HG03135 (cell line): ENCODE measurements around the gene JARID2.

Source experiments
- ATAC-seq: cut with Tn5 transposase; IDR thresholded peaks from one replicate; pipeline ENCODE4 v1.9.1; 2021; ENCODE audit warnings: mild to moderate bottlenecking, moderate library complexity; ENCODE audit not compliant: unreplicated experiment

JARID2 gene

DNA sequence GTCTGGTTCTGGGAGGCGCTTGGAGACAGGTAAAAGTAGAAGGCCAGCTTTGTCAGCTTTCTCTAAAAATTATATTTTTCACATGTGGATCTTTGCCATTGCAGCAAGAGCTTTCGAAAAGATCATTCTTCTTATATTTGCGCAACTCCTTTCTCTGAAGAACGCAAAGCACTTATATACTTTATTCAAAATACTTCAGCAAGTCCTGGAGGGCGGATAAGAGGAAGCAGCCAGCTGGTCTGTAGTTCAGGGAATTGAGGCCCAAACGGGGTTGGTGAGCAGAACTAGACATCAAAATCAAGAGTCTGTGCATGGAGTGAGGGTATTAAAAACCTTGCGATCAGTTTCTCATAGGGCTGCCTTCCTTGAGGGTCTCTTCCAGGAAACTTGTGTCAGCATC is 234.7 kb downstream of the JARID2 start:
- no peak for ATAC-seq

DNA sequence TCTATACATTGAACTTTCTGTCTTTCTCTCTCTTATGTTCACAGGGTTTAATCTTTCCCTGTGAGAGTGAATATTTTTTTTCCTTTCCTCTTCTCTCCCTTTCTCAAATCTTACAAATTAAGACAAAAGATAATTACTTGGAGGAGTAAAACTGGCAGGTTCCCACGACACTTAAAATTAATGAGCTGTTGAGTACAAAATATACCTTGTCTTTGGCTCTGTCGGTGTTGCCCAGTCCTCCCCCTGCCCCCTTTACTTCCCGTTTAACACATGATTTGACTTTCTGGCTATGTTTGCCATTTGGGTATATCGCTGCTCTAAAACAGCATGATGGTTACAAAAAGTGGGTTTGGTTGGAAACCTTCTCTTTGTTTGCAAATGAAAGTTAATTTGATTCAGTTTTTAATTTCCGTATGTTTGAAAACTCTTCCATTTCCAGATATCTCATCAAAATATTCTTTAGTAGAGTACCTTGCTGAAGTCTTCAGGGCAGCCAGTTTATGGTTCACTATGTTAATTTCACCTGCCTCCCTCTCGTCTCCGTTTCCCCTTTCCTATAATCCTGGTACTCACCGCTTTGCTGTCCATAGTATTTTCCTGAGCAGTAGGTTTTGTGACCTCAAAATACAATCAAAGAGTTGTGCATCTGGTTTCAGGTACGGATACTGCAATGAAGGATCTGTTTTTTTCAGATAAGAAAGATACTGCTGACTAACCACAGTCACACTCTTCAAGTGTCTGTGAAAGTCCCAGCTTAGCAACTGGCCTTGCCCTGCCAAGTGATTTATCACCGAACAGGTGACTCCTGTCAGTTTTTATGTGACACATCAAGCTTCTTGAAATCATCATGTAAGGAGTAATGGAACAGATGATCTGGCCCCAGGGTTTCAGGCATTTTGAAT is 235.8 kb downstream of the JARID2 start:
- no peak for ATAC-seq

DNA sequence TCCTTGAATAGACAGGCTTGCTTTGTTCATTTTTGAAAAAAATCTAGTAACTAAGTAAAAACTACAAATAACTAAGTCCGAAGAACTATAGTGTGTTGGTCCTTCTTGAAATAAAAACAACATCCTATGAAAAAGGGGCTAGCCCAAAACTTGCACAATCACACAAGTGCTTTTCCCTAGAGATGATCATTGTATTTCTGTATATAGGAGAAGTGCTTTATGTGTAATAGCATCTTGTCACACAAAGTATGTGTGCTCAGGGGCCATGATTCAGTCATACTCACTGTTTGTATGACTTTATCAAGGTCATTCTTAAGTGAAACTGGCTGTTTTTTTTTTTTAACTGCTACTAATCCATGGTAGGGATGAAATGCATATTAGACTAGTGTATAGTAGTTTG is 237.2 kb downstream of the JARID2 start:
- no peak for ATAC-seq

DNA sequence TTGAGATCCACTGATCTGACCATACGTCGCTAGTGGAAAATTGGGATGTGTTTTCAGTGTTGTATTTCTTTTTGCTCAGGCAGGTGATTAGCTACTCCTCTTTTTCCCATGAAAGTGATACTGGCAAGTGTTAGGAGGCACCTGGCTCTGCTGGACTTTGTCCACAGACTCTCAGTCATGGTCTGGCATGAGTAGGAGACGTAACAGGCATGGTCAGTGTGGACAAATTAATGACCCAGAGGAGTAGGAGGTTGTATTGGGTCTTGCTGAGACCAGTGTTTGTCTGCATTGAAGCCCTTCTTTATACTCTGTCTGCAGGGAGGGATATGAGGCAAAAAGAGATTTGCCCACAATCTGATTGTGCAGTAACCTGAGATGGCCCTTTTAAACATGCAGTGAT is 238.3 kb downstream of the JARID2 start:
- no peak for ATAC-seq

DNA sequence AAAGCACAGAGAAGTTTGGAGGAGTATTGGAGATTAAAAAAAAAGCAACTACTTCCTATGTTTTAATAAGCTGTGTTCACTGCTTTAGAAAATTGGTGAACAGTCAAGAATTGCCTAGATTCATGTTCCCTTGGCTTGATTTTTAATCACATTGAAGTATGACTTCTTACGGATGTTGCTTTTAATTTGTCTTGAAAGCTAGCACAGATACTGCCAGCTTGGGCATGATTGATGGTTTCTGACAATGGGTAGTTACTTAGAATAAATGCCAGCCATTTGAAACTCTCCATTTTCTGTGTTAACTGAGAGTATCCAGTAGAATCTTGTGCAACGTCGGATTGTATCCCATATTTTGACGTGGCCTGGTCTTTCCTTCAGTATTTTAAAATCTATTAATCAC is 239.0 kb downstream of the JARID2 start:
- no peak for ATAC-seq

DNA sequence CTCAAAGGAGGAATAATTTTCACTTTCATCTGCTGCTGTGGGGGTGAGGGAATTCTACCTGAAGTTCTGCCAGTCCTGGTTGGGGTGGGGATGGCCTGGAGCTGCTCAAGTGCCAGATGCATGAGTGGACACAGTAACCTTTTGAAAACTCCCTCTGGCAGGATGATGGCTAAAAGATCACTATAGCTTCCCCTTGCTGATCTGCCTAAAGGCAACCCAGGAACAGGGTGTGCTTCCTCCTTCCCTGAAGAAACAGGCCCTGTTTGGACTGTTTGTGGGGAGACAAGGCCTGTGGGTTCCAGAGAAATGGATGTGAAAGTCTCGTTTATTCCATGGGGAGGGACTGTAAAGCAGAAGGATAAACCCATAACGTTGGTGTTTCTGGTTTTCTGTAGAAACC is 240.1 kb downstream of the JARID2 start:
- no peak for ATAC-seq

DNA sequence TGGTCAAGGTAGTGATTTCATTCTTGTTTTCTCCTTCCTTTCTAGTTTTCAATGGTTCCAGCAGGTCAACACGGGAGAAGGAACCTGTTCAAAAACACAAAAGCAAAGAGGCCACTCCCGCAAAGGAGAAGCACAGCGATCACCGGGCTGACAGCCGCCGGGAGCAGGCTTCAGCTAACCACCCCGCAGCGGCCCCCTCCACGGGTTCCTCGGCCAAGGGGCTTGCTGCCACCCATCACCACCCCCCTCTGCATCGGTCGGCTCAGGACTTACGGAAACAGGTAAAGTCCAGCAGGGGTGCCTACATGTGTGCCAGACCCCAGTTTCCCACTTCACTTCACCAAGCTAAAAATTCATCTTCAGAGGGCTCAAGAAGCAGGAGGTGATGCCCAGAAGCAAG is 241.4 kb downstream of the JARID2 start:
- no peak for ATAC-seq

DNA sequence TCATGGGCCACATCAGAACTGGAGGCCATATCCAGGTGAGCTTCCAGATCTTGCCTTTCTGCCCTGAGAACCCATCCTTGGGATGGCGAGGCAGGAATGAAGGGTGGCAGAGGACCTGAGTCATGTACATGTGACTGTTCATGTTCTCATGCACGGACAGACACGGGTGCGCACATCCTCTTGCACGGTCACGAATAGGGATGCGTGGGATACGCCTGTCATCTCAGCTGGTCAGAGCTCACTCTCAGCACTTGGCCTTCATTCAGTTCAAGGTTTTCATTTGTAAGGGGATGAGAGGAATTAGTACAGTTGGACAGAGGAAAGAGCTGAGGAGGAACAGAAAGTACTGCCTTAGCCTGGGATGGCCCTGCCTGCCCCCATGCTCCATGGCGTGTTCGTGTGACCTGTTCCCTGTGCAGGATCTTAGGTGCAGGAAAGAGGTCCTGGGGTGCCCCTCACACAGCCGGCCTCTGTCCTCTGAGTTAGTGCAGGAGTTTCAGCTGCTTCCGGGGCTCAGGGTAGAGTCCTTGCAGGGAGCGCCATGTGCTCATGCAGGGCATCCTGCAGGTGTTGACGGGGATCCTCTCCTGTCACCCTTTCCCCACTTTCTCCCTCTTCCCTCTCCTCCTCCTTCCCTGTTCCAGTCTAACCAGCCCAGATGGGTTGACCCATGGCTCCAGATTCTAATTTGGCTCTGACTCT is 243.5 kb downstream of the JARID2 start:
- ATAC-seq = no peak

DNA sequence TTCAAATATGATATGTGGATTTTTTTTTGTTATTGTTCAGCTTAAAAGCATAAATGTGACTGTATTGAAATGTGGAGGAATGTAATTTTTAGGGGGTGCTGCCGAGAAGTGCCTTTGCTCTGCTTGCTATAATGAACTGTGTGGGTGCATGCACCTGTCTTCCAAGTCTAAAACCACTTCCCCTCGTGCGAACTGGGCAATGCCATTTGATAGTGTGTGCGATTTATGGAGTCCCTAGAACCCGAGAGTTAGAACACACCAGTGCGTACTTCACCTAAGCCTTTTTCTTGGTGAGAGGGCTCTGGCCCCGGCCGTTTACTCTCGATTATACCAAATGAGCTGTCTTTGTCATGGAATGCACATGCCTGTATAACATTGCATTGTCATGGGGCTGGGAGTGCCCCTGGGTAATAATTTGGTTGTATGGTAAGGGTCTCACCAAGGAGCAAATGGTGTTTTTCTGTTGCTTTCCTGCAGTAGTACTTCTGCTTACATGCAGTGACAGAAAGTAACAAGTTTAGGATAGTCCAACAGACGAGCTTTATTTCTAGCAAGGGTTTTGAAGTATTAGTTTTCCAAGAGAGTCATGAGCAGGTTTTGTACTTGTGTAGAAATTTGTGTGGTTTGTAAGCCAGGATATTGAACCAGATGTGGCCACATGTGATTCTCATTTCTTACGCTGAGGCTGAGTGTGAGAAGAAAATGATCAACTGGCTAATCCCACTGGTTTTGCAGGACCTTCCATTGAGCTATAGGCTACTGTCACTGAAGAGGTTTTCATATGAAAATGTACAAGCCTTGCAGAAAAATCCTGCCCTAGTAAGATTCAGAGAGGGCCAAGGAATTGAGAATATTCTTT is 244.6 kb downstream of the JARID2 start:
- ATAC-seq = no peak

DNA sequence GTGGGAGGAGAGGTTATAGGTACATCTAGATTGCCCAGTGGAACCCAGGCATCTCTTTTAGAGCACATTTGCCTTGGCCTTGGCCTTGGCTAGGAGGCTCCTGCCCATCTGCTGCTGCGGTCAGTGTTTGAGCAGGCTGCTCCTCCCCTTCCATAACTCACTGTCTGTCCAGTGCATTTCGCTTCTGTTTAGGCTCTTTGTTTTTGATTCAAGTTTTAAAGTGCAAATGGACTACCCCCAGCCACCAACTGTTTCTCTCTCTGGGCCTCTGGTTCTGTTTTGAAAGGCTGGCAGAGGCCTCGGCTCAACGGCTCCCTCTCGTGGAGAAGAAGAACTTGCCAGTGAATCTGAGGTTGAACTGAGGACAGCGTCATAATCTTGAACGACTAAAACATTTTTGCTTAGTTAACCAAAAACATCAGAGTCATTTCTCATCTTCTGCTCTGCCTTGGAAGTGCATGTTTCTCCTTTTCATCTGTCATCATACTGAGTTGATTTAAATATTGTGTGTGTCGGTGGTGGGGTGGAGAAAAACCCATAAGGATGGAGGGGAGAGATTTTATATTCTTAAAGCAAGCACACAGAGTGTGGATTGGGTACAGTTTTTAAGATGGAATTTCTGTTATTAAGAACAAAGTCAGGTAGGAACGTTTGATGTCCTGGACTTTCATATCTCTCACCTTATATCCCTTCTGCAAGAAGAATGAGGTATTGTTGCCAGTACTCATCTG is 245.6 kb downstream of the JARID2 start:
- no peak for ATAC-seq

DNA sequence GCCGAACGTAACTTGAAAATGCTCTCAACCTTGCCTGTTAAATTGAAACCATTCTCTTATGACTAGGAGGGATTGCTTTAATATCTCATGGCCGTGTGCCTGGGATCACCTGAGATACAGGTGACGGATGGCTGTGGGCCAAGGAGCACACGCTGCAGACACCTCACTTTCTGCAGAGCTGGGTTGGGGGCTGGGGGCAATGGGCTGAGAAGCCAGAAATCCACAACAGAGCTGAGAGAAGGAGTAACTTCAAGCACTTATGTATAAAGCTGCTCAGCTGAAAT is 246.1 kb downstream of the JARID2 start:
- ATAC-seq = no peak

DNA sequence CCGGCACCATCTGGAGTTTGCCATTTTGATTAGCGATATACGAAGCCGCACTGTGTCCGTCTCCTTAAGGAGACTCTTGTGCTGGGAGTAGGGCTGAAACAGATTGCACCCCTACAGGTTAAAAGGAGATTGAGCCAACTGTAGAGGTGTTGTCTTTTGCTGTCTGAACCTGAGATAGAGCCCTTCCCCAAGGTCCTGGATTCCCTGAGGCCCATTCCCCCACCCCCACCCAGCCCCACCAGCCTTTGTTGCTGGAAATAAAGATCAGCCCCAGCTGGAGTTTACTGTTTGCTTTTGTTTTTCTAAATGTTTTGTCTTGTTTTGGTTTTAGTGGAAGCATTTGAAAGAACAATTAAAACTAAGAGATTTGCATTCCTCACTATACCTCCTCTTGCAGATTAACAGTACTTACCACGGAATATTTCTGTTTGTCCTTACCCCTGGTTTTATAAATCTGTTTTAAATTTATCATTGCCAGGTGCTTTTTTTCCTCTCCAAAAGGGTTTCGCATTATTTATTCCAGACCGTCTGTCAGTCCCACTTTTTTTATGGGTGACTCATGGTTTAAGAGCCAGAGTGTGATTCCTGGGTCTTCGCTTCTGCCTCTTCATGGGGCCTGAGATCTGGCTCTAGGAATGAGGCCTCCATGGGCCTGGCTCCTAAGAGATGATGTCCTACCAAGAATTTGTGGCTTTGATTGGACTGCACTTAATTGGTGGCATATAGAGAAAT is 247.7 kb downstream of the JARID2 start:
- no peak for ATAC-seq

DNA sequence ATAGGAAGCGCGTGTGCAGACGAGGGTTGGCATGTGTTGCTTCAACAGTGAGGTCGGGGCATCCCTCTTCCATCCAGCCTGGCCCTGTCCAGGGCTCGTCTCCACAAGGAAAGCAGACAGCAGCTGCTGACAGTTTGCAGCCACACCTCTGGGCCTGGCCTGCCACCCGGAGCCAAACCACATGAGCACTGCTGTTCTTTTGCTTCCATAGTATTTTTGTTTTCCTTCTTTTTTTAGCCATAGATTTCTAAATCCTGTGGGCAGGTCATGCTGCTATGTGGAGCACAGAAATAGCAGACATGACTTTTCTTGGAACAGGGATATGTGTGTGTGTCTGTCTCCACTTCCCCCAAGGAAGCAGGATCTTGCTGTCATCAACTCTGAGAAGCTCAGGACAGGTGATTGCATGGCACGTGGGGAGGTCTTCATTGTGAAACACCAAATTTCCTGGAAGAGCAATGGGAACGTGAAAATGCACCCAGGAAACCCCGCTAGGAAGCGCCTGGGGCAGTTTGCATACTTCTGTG is 249.6 kb downstream of the JARID2 start:
- no peak for ATAC-seq

DNA sequence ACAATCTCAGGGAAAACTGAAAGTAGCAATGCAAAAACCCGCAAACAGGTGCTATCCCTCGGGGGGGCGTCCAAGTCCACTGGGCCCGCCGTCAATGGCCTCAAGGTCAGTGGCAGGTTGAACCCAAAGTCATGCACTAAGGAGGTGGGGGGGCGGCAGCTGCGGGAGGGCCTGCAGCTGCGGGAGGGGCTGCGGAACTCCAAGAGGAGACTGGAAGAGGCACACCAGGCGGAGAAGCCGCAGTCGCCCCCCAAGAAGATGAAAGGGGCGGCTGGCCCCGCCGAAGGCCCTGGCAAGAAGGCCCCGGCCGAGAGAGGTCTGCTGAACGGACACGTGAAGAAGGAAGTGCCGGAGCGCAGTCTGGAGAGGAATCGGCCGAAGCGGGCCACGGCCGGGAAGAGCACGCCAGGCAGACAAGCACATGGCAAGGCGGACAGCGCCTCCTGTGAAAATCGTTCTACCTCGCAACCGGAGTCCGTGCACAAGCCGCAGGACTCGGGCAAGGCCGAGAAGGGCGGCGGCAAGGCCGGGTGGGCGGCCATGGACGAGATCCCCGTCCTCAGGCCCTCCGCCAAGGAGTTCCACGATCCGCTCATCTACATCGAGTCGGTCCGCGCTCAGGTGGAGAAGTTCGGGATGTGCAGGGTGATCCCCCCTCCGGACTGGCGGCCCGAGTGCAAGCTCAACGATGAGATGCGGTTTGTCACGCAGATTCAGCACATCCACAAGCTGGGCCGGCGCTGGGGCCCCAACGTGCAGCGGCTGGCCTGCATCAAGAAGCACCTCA is 250.7 kb downstream of the JARID2 start:
- ATAC-seq = no peak

DNA sequence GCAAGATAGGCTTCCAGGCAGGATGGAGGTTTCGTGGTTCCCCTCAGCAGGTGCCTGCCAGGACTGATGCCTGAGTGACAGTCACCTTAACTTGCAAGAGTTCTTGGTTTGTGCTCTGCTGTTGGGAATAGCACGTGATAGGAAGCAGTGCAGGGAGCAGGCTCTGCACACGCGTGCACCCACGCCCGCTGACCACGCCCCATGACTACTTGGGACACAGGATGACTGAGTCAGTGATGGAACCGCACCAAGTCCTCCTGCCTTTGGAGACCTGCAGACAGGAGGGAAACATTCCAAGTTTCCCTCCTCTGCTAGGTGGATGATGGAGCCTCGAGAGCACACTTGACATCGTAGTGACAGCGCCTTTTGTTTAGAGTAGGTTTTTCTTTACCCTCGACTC is 252.8 kb downstream of the JARID2 start:
- no peak for ATAC-seq

DNA sequence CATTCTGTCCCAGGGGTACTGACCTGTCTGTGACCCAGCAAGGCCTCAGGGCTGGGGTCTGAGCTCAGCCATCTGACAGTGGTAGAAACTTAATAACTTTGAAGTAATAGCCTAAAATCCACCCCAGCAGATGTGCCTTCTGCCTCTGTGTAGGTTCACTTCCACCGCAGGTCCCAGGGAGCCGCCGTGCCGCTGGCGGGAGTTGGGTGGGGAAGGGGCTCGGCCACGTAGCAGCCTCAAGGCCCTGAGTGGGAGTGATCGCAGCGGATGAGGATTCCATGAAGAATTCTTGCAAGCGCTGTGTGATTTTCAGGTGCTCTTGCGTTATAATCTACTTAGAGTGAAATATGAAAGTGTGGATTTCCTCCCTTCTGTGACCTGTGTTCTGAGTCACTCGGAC is 253.3 kb downstream of the JARID2 start:
- no peak for ATAC-seq

DNA sequence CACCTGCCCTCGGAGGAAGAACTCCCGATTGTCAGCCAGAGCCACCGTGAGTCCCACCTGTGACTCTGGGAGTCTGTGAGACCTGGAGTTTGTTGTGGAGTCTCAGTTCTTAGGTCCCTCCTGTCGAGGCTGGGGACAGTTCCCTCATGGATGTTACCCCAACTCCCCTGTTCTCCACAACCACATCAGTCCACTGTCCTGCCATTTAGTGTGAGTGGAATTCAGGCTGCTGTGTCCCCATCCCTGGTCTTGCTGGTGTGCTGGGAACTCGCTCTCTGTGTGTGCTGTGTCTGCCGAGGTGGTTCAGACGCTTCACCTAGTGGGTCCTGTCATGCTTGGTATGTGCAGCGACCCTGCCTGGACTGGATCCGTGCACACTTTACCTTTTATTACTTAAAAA is 253.7 kb downstream of the JARID2 start:
- ATAC-seq = no peak

DNA sequence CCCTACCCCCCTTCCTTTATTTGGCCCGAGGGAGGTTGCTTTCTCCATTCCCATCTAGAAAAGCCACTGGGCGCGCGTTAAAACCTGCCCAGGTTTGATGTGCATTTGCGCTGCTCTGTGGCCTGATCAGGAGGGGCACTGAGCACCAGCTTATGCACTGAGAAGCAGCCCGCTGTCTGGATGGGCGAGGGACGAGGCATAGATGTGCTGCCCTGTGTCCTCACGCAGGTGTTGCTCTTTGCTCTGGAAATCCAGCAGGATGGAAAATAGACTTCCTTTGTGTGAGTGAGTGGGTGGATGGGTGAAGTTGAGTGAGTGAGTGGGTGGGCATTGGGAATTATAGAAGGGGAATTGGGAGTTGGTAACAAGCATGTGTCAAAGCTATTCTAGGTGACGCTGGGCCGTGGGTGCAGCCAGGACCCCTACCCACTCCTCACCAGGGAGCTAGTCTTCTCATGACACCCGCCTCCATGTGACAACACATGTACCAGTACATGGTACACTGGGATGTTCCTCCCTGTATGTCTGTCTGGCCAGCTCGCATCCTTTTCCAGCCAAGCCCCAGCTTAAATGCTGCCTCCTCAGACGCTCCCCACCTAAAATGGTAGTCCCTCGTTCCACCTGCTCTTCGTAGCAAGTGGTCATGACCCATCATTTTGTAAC is 254.3 kb downstream of the JARID2 start:
- ATAC-seq = no peak
